Ovary (tissue), 9 donors: ENCODE data around the gene SPAG8. TPM values are rescaled to one million over a fixed set of nuclear protein-coding genes. Genes with fewer than 3 reads are reported as not detected.

Experiments used
- DNase-seq, 5 donors: peaks; one replicate each; pipeline ENCODE4 v3.0.0-alpha.2; 2019 to 2020
- H3K27ac ChIP-seq, 2 donors: fragments of 200-600 bp; one replicate each; pipeline versions ENCODE4 v1.5.1 to v1.8.0; 2019 to 2022
- H3K27me3 ChIP-seq: fragments of 200-600 bp; one replicate; pipeline ENCODE4 v1.8.0; 2022
- H3K36me3 ChIP-seq: fragments of 200-600 bp; sonication (generic); one replicate; pipeline ENCODE4 v1.5.1; 2019
- H3K4me1 ChIP-seq: one replicate; pipeline ENCODE4 v1.8.1; 2013; ENCODE audit warnings: mild to moderate bottlenecking, moderate library complexity; ENCODE audit not compliant: insufficient read depth
- H3K4me3 ChIP-seq: fragments of 200-600 bp; sonication (generic); one replicate; pipeline ENCODE4 v1.5.1; 2017
- H3K9me3 ChIP-seq, 2 donors: fragments of 200-600 bp in 1 of 2; sonication (generic) in 1 of 2; one replicate each; pipeline versions ENCODE4 v1.5.1 to v1.8.1; 2013 to 2019; ENCODE audit warnings: mild to moderate bottlenecking in 1 of 2, moderate library complexity in 1 of 2
- CTCF ChIP-seq, 3 donors: fragments of 450-650 bp in 2 of 3; fragments of 200-600 bp in 1 of 3; IDR thresholded peaks; one replicate each; pipeline versions ENCODE4 v1.5.1 to v1.8.0; 2016 to 2022; ENCODE audit warnings: antibody characterized with exemption in 3 of 3, mild to moderate bottlenecking in 1 of 3
- EP300 ChIP-seq: sonication (generic); formaldehyde crosslinking; IDR thresholded peaks from one replicate; pipeline ENCODE4 v1.6.1; 2017; ENCODE audit warnings: antibody characterized with exemption
- POLR2A ChIP-seq: fragments of 450-650 bp; IDR thresholded peaks from one replicate; pipeline ENCODE4 v1.6.1; 2017; ENCODE audit warnings: antibody characterized with exemption, mild to moderate bottlenecking, moderate library complexity
- WGBS, 3 donors: extraction: QIAGEN DNeasy Blood & Tissue Kit in 1 of 3; methylation state at CpG; one replicate each; pipeline versions ENCODE4 v1.1.5 to v1.1.7; 2013 to 2017; 5-methylcytosine and 5-hydroxymethylcytosine counted together
- intact Hi-C, 4 donors: fragments of 100-400 bp; cut with DNase I; formaldehyde crosslinking; loops; one replicate each; pipeline versions ENCODE4 v1.11.0 to v1.15.1; 2022 to 2023
- polyA plus RNA-seq, 2 donors: library from polyadenylated mRNA; stranded (reverse); fragments of 200-250 nt in 1 of 2; fragments of 350-450 nt in 1 of 2; fragmentation: Illumina TruSeq in 1 of 2; extraction: RNeasy Lipid Tissue Mini Kit (QIAGEN cat#74804) in 1 of 2; gene quantifications; one replicate each; pipeline ENCODE4 v1.2.3, GENCODE V29; 2013 to 2014
- small RNA-seq: library from RNA; depleted of rRNA; stranded (forward); fragments of <200 nt; gene quantifications from one replicate; pipeline ENCODE3, GENCODE V24; 2016
- total RNA-seq, 7 donors: library from RNA; depleted of rRNA in 2 of 7; stranded (reverse); fragments of >200 nt in 2 of 7; fragmentation: NEBNext Ultra II Directional in 3 of 7; extraction: Animal tissue kit (Norgen Biotek cat#: 25700) in 3 of 7; gene quantifications; one replicate each; pipeline versions ENCODE4 v1.1.0 to v1.2.4, GENCODE V29; 2016 to 2023
- donor health status: DM: no; HTN: no; CAD: no; lungs with moderate emphysema.
- donor health status: DM: no; HTN: no; CAD: no.
- donor health status: Bipolar disorder and iron deficiency.
- donor health status: DM: yes; HTN: yes; CAD: no.
- donor health status: DM: no; HTN: no; CAD: no.
- donor health status: DM: yes; HTN: yes; CAD: no.

Gene SPAG8
- total and polyA plus RNA-seq, 9 donors, result 2.1 to 28.1 (median 4.6) TPM

GRCh38 chr9:35763181-35763580, 48.9 kb downstream of the SPAG8 start:
- DNase-seq, result no peak
- no peak overlapping the region for H3K4me3 ChIP-seq
- no peaks in the 10 kb centered on the region for H3K36me3 ChIP-seq
- intact Hi-C loops, result no loop called here
- no peaks in the 10 kb centered on the region for H3K27me3 ChIP-seq
- peaks cover 3% of the 10 kb centered on the region for H3K4me1 ChIP-seq
- no peaks in the 10 kb centered on the region for H3K9me3 ChIP-seq
- TF ChIP-seq POLR2A (no peak), EP300 (no peak), CTCF (IDR thresholded peaks at IDR 0.05) (no peak)
- H3K27ac ChIP-seq, result no peak overlapping the region
- 78 to 82% (median 78%) methylated on average over 2 of the region's 2 CpGs for WGBS, 3 donors

DNA sequence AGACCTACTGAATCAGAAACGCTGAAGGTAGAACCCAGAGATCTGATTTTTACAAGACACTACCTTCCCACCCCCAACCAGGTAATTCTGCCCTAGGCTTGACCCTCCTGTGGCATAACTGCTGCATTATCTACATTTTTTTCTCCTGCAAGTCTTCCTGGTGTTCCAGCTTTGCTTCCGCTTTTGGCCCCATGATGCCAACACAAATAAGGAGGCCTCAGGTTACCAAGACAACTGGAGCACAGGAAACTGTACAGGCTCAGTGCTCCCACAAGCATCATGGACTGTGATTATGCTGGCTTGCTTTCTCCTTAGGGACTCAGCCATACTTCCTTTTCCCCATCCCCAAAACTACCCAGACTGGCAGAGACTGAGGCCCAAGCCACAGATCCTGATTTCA, 51.4 kb downstream of the SPAG8 start:
- H3K27ac ChIP-seq, result no peak overlapping the region
- DNase-seq, result no peak
- intact Hi-C loops, result no loop called here
- no peaks in the 10 kb centered on the region for H3K9me3 ChIP-seq
- H3K4me3 ChIP-seq, result no peak overlapping the region
- WGBS, 3 donors, result 80 to 82% (median 82%) methylated on average over 2 of the region's 2 CpGs
- no peaks in the 10 kb centered on the region for H3K27me3 ChIP-seq
- peaks cover 7% of the 10 kb centered on the region for H3K4me1 ChIP-seq
- no peaks in the 10 kb centered on the region for H3K36me3 ChIP-seq
- TF ChIP-seq POLR2A (no peak), CTCF (IDR thresholded peaks at IDR 0.05) (no peak), EP300 (no peak)

GRCh38 chr9:35759795-35760194, 52.3 kb downstream of the SPAG8 start:
- DNase-seq, result no peak
- Histone ChIP-seq H3K9me3 (no peaks in the 10 kb centered on the region), H3K27ac (no peak overlapping the region), H3K4me1 (peaks cover 7% of the 10 kb centered on the region), H3K36me3 (no peaks in the 10 kb centered on the region), H3K4me3 (no peak overlapping the region), H3K27me3 (no peaks in the 10 kb centered on the region)
- 92 to 96% (median 93%) methylated on average over 4 of the region's 4 CpGs for WGBS, 3 donors
- TF ChIP-seq POLR2A, result no peak
- no peak for TF ChIP-seq CTCF (IDR thresholded peaks at IDR 0.05)
- no peak for TF ChIP-seq EP300
- intact Hi-C loops, result loop anchor here in 1 of 4 donors (10.0 kb wide), 1 partner anchor 1705 kb away; the partner anchor contains the start of gene ZBTB5

Small RNAs within 50 kb of the gene (small RNA-seq; reads per million reads assigned to genes)
- not detected for gene HINT2

Other genes starting within 250 kb of the SPAG8 start
- 10 to 100 TPM; 13.2 to 51.1 (median 36.6) TPM for gene TESK1, start 207.0 kb downstream of the SPAG8 start, total RNA-seq
- 10 to 100 TPM; 20.5 to 29.6 TPM for gene TESK1, start 207.0 kb downstream of the SPAG8 start, polyA plus RNA-seq
- gene CD72, start 193.8 kb downstream of the SPAG8 start, total RNA-seq, result 1 to 10 TPM in 5 of 7 donors, under 1 TPM in 2; 0.28 to 4.1 (median 1.2) TPM
- 1 to 10 TPM in 1 of 2 donors, under 1 TPM in 1; 0.98 to 3.8 TPM for gene CD72, start 193.8 kb downstream of the SPAG8 start, polyA plus RNA-seq
- under 1 TPM in 4 of 7 donors, not detected in 3; 0.20 to 0.72 (median 0.56) TPM for gene SIT1, start 161.3 kb downstream of the SPAG8 start, total RNA-seq
- under 1 TPM; 0.29 to 0.82 TPM for gene SIT1, start 161.3 kb downstream of the SPAG8 start, polyA plus RNA-seq
- gene RMRP, start 154.2 kb downstream of the SPAG8 start, total RNA-seq, result over 10,000 TPM in 5 of 7 donors, 1,000 to 10,000 TPM in 2; 3,031 to 27,726 (median 15,130) TPM
- gene RMRP, start 154.2 kb downstream of the SPAG8 start, polyA plus RNA-seq, result 100 to 1,000 TPM in 1 of 2 donors, not detected in 1; 126 TPM
- gene CCDC107, start 154.0 kb downstream of the SPAG8 start, total RNA-seq, result 10 to 100 TPM; 14.6 to 29.8 (median 19.1) TPM
- gene CCDC107, start 154.0 kb downstream of the SPAG8 start, polyA plus RNA-seq, result 10 to 100 TPM; 15.0 to 17.8 TPM
- gene ARHGEF39, start 147.1 kb downstream of the SPAG8 start, total RNA-seq, result 1 to 10 TPM in 2 of 7 donors, under 1 TPM in 5; 0.17 to 1.4 (median 0.58) TPM
- under 1 TPM; 0.17 to 0.52 TPM for gene ARHGEF39, start 147.1 kb downstream of the SPAG8 start, polyA plus RNA-seq
- gene CA9, start 138.3 kb downstream of the SPAG8 start, total RNA-seq, result 10 to 100 TPM in 1 of 7 donors, 1 to 10 TPM in 4, under 1 TPM in 1, not detected in 1; 0.37 to 19.5 (median 1.4) TPM
- under 1 TPM; 0.38 to 0.42 TPM for gene CA9, start 138.3 kb downstream of the SPAG8 start, polyA plus RNA-seq
- gene TPM2, start 122.3 kb downstream of the SPAG8 start, total RNA-seq, result 100 to 1,000 TPM; 179 to 853 (median 309) TPM
- 100 to 1,000 TPM; 526 to 716 TPM for gene TPM2, start 122.3 kb downstream of the SPAG8 start, polyA plus RNA-seq
- 100 to 1,000 TPM; 106 to 344 (median 271) TPM for gene TLN1, start 80.1 kb downstream of the SPAG8 start, total RNA-seq
- gene TLN1, start 80.1 kb downstream of the SPAG8 start, polyA plus RNA-seq, result 100 to 1,000 TPM; 124 to 292 TPM
- gene CREB3, start 79.6 kb downstream of the SPAG8 start, total RNA-seq, result 10 to 100 TPM; 31.2 to 41.5 (median 36.6) TPM
- gene CREB3, start 79.6 kb downstream of the SPAG8 start, polyA plus RNA-seq, result 10 to 100 TPM; 32.3 to 39.8 TPM
- 10 to 100 TPM; 35.1 to 73.2 (median 44.5) TPM for gene GBA2, start 63.0 kb downstream of the SPAG8 start, total RNA-seq
- gene GBA2, start 63.0 kb downstream of the SPAG8 start, polyA plus RNA-seq, result 10 to 100 TPM; 27.8 to 54.7 TPM
- gene RGP1, start 63.0 kb downstream of the SPAG8 start, total RNA-seq, result 10 to 100 TPM in 6 of 7 donors, 1 to 10 TPM in 1; 9.4 to 32.3 (median 26.6) TPM
- 10 to 100 TPM; 13.4 to 17.0 TPM for gene RGP1, start 63.0 kb downstream of the SPAG8 start, polyA plus RNA-seq
- 1 to 10 TPM in 1 of 7 donors, under 1 TPM in 1, not detected in 5; 0.40 to 4.4 TPM for gene MSMP, start 58.0 kb downstream of the SPAG8 start, total RNA-seq
- gene MSMP, start 58.0 kb downstream of the SPAG8 start, polyA plus RNA-seq, result under 1 TPM in 1 of 2 donors, not detected in 1; 0.41 TPM
- 10 to 100 TPM in 5 of 7 donors, 1 to 10 TPM in 2; 5.5 to 30.1 (median 18.0) TPM for gene NPR2, start 20.7 kb downstream of the SPAG8 start, total RNA-seq
- 10 to 100 TPM; 15.4 to 54.4 TPM for gene NPR2, start 20.7 kb downstream of the SPAG8 start, polyA plus RNA-seq
- 10 to 100 TPM; 14.9 to 38.0 (median 24.9) TPM for gene HINT2, start 2.8 kb upstream of the SPAG8 start, total RNA-seq
- 10 to 100 TPM; 26.1 to 36.0 TPM for gene HINT2, start 2.8 kb upstream of the SPAG8 start, polyA plus RNA-seq
- gene FAM221B, start 16.5 kb upstream of the SPAG8 start, total RNA-seq, result not detected
- gene FAM221B, start 16.5 kb upstream of the SPAG8 start, polyA plus RNA-seq, result not detected
- gene TMEM8B, start 17.0 kb upstream of the SPAG8 start, total RNA-seq, result 10 to 100 TPM; 11.2 to 42.8 (median 37.0) TPM
- 10 to 100 TPM; 17.2 to 20.6 TPM for gene TMEM8B, start 17.0 kb upstream of the SPAG8 start, polyA plus RNA-seq
- not detected for gene OR13J1, start 58.1 kb upstream of the SPAG8 start, total RNA-seq
- not detected for gene OR13J1, start 58.1 kb upstream of the SPAG8 start, polyA plus RNA-seq
- 1 to 10 TPM in 5 of 7 donors, under 1 TPM in 1, not detected in 1; 0.48 to 8.1 (median 3.4) TPM for gene HRCT1, start 93.9 kb upstream of the SPAG8 start, total RNA-seq
- 1 to 10 TPM in 1 of 2 donors, under 1 TPM in 1; 0.90 to 1.1 TPM for gene HRCT1, start 93.9 kb upstream of the SPAG8 start, polyA plus RNA-seq
- 1 to 10 TPM in 5 of 7 donors, under 1 TPM in 2; 0.33 to 5.4 (median 2.0) TPM for gene SPAAR, start 97.2 kb upstream of the SPAG8 start, total RNA-seq
- gene SPAAR, start 97.2 kb upstream of the SPAG8 start, polyA plus RNA-seq, result 1 to 10 TPM; 1.4 to 2.3 TPM
- not detected for gene OR2S2, start 145.9 kb upstream of the SPAG8 start, total RNA-seq
- not detected for gene OR2S2, start 145.9 kb upstream of the SPAG8 start, polyA plus RNA-seq
- gene RECK, start 224.7 kb upstream of the SPAG8 start, total RNA-seq, result 10 to 100 TPM; 10.7 to 24.2 (median 16.8) TPM
- 10 to 100 TPM; 11.4 to 19.8 TPM for gene RECK, start 224.7 kb upstream of the SPAG8 start, polyA plus RNA-seq